ENCODE results near the gene ZDHHC11B. TPM values are rescaled to one million over a fixed set of nuclear protein-coding genes. Genes with fewer than 3 reads are reported as not detected.
"Not testable (repeated sequence)": the region's sequence is repeated elsewhere in the genome, so short reads cannot be mapped to it uniquely, and the experiment has no call there.

The ZDHHC11B gene
- total RNA-seq, 4 donors from 2014 or later, result 1.1 to 18.9 (median 2.4) TPM; not detected in 1

DNA sequence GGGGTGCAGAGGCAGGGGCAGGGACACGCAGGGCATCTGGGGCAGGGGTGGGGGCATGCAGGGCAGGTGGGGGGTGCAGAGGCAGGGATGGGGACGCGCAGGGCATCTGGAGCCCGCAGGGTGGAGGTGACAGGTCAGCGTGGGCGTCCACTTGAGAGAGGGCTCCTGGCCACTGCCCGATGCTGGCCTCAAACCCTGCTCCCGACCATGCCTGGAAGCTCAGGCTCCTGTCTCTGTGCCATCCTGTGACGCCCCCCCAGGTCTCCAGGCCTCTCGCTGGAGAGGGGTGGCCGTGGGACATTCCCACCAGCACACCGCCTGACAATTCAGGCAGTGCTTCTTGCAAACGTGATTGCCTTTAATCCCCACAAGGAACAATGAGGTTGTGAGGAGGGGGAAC, 33.0 kb downstream of the ZDHHC11B start:
- Histone ChIP-seq H3K9me3 (no peaks in the 10 kb centered on the region), H3K27me3 (no peaks in the 10 kb centered on the region), H3K27ac (no peak overlapping the region), H3K4me1 (peaks cover 0 to 3% (median under 1%) of the 10 kb centered on the region in 4 donors), H3K4me3 (no peak overlapping the region), H3K36me3 (no peaks in the 10 kb centered on the region)
- TF ChIP-seq POLR2A (IDR thresholded peaks at IDR 0.05), result no peak
- TF ChIP-seq POLR2AphosphoS5 (IDR thresholded peaks at IDR 0.05), result no peak
- no peak for TF ChIP-seq EP300 (IDR thresholded peaks at IDR 0.05; ENCODE audit: low read depth)
- TF ChIP-seq CTCF (IDR thresholded peaks at IDR 0.05), result no peak
- WGBS, 2 donors (ENCODE audit: low coverage in 1 of 2), result no CpG with 5 or more reads among the region's 13 CpGs
- DNase-seq, result no peak
- intact Hi-C loops (cut with DNase I; ENCODE audit: low total_unique reads), result no loop called here
- in situ Hi-C loops (cut with MboI; ENCODE audit: low pct_ligation_motif_present in 1 of 4, low pct_unique_long_range_greater_than_20kb in 1 of 4, low sequenced_read_pairs in 3 of 4), result no loop called here

- H3K4me3 ChIP-seq; H3K27me3 ChIP-seq; H3K9me3 ChIP-seq; intact Hi-C loops (cut with DNase I; ENCODE audit: low total_unique reads); in situ Hi-C loops (cut with MboI; ENCODE audit: low pct_ligation_motif_present in 1 of 4, low pct_unique_long_range_greater_than_20kb in 1 of 4, low sequenced_read_pairs in 3 of 4); H3K27ac ChIP-seq; H3K4me1 ChIP-seq; DNase-seq; H3K36me3 ChIP-seq: not testable (repeated sequence)
- WGBS, 2 donors (ENCODE audit: low coverage in 1 of 2), result 86% methylated on average over 11 of the region's 19 CpGs; no CpG with 5 or more reads in 1 of the 2 donors
These were observed 34.3 kb downstream of the ZDHHC11B start for GRCh38 chr5:750226-750625.

- DNase-seq, result no peak
- H3K4me1 ChIP-seq, result no peaks in the 10 kb centered on the region
- H3K27ac ChIP-seq, result no peak overlapping the region
- H3K27me3 ChIP-seq, result no peaks in the 10 kb centered on the region
- in situ Hi-C loops (cut with MboI; ENCODE audit: low pct_ligation_motif_present in 1 of 4, low pct_unique_long_range_greater_than_20kb in 1 of 4, low sequenced_read_pairs in 3 of 4) (no loop called here), intact Hi-C loops (cut with DNase I; ENCODE audit: low total_unique reads) (no loop called here)
- no peak for TF ChIP-seq CTCF (IDR thresholded peaks at IDR 0.05)
- no peak for TF ChIP-seq EP300 (IDR thresholded peaks at IDR 0.05; ENCODE audit: low read depth)
- no peak for TF ChIP-seq POLR2AphosphoS5 (IDR thresholded peaks at IDR 0.05)
- TF ChIP-seq POLR2A (IDR thresholded peaks at IDR 0.05), result no peak
- H3K36me3 ChIP-seq, result no peaks in the 10 kb centered on the region
- 90 to 100% methylated on average over 2 to 14 of the region's 14 CpGs for WGBS, 2 donors (ENCODE audit: low coverage in 1 of 2)
- no peak overlapping the region for H3K4me3 ChIP-seq
- H3K9me3 ChIP-seq, result no peaks in the 10 kb centered on the region
These were observed 35.3 kb downstream of the ZDHHC11B start for GRCh38 chr5:749101-749670.

- H3K36me3 ChIP-seq; DNase-seq; H3K9me3 ChIP-seq; H3K27ac ChIP-seq; H3K4me1 ChIP-seq; H3K4me3 ChIP-seq; in situ Hi-C loops (cut with MboI; ENCODE audit: low pct_ligation_motif_present in 1 of 4, low pct_unique_long_range_greater_than_20kb in 1 of 4, low sequenced_read_pairs in 3 of 4); H3K27me3 ChIP-seq; intact Hi-C loops (cut with DNase I; ENCODE audit: low total_unique reads): not testable (repeated sequence)
- WGBS, 2 donors (ENCODE audit: low coverage in 1 of 2), result 82 to 90% methylated on average over 4 to 5 of the region's 18 CpGs
These were observed 36.2 kb downstream of the ZDHHC11B start for GRCh38 chr5:748011-748980.

- H3K36me3 ChIP-seq; H3K27ac ChIP-seq; in situ Hi-C loops (cut with MboI; ENCODE audit: low pct_ligation_motif_present in 1 of 4, low pct_unique_long_range_greater_than_20kb in 1 of 4, low sequenced_read_pairs in 3 of 4); H3K4me1 ChIP-seq; intact Hi-C loops (cut with DNase I; ENCODE audit: low total_unique reads); DNase-seq; H3K9me3 ChIP-seq; H3K27me3 ChIP-seq; H3K4me3 ChIP-seq: not testable (repeated sequence)
- whole genome bisulfite sequencing, 2 donors (ENCODE audit: low coverage in 1 of 2), result 69% methylated on average over 5 of the region's 9 CpGs; no CpG with 5 or more reads in 1 of the 2 donors
These were observed 37.2 kb downstream of the ZDHHC11B start for GRCh38 chr5:747303-747844.
